HK-2 (cell line): ENCODE data around the gene UQCC5.

Experiments used
- DNase-seq: peaks from one replicate; pipeline ENCODE4 v3.0.0-alpha.2; 2018; ENCODE audit not compliant: unreplicated experiment

Gene UQCC5, protein sequence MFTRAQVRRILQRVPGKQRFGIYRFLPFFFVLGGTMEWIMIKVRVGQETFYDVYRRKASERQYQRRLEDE

DNA sequence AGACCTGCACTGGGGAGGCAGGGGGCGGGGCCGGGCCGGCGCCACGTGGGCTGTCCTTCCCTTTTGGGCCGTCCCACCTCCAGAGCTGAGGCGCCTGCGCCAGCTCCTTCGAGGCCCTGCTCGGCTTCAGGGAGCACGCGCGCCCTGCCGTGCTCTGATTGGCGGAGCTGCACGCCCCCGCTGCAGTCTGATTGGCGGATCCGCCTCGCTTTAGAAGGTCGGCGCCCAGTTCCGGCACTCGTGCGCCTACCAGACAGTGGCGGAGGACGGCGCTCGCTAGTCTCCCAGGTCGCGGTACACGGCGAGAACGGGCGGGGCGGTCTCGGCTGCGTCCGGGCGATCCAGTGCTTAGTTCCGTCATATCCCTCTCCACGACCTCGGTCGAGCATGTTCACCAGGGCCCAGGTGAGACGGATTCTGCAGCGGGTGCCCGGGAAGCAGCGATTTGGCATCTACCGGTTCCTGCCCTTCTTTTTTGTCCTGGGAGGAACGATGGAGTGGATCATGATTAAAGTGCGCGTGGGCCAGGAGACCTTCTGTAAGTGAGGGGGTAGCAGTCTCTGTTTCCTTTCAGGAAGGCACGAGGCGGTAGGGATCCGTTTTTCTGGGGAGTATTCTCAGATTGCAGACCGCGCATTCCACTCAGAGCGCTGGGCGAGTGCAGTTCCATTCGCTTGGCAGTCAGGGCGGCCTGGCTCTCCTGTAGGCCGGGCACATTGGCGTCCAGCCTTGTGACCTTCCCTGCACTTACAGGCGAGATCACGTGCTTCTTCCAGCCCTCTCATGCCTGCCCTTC lies at the start of gene UQCC5:
Gene UQCC5, plus strand, starts transcription at position 237 of the 796 bp plus-strand sequence. Its CDS starts 151 bp downstream, at position 388.
- DNase-seq, result peak; percentile 95

- no peak for DNase-seq
Measured at GRCh38 chr3:52487050-52487787, 49.2 kb upstream of the UQCC5 start.

DNA sequence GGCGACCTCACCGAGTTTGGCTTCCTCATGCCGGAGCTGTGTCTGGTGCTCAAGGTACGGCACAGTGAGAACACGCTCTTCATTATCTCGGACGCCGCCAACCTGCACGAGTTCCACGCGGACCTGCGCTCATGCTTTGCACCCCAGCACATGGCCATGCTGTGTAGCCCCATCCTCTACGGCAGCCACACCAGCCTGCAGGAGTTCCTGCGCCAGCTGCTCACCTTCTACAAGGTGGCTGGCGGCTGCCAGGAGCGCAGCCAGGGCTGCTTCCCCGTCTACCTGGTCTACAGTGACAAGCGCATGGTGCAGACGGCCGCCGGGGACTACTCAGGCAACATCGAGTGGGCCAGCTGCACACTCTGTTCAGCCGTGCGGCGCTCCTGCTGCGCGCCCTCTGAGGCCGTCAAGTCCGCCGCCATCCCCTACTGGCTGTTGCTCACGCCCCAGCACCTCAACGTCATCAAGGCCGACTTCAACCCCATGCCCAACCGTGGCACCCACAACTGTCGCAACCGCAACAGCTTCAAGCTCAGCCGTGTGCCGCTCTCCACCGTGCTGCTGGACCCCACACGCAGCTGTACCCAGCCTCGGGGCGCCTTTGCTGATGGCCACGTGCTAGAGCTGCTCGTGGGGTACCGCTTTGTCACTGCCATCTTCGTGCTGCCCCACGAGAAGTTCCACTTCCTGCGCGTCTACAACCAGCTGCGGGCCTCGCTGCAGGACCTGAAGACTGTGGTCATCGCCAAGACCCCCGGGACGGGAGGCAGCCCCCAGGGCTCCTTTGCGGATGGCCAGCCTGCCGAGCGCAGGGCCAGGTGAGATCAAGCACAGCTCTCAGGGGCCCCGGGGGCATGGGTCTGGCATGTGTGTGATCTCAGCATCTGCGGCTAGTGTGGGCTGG lies 48.4 kb upstream of the UQCC5 start:
- no peak for DNase-seq

DNA sequence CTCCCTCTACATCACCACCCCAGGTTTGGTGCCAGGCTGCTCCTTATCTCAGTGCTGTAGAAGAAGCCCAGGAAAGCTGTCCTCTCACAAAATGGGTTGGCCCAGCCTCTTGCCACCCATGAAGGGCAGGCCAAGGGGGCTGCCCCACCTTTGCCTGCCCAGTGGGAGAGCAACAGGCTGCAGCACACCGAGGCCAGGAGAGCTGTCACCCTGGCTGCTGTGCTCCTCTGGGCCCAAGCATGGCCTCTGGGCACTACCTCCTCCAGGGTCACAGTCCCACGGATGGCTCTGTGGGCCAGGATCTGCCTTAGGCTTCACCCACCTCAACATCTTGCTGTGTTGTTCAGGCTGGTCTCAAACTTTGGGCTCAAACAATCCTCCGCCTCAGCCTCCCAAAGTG lies 47.7 kb upstream of the UQCC5 start:
- DNase-seq, result no peak

DNA sequence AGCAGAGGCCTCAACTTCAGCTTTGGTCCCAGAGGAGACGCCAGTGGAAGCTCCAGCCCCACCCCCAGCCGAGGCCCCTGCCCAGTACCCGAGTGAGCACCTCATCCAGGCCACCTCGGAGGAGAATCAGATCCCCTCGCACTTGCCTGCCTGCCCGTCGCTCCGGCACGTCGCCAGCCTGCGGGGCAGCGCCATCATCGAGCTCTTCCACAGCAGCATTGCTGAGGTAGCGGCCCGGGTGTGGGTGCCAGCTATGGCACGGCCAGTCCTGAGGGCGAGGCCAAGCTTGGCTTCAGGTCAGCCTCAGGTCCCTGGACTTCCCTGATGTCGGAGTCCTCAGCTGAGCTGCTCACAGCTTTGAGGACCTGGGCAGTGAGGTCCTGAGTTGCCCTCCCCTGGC lies 47.0 kb upstream of the UQCC5 start:
- DNase-seq, result no peak

DNA sequence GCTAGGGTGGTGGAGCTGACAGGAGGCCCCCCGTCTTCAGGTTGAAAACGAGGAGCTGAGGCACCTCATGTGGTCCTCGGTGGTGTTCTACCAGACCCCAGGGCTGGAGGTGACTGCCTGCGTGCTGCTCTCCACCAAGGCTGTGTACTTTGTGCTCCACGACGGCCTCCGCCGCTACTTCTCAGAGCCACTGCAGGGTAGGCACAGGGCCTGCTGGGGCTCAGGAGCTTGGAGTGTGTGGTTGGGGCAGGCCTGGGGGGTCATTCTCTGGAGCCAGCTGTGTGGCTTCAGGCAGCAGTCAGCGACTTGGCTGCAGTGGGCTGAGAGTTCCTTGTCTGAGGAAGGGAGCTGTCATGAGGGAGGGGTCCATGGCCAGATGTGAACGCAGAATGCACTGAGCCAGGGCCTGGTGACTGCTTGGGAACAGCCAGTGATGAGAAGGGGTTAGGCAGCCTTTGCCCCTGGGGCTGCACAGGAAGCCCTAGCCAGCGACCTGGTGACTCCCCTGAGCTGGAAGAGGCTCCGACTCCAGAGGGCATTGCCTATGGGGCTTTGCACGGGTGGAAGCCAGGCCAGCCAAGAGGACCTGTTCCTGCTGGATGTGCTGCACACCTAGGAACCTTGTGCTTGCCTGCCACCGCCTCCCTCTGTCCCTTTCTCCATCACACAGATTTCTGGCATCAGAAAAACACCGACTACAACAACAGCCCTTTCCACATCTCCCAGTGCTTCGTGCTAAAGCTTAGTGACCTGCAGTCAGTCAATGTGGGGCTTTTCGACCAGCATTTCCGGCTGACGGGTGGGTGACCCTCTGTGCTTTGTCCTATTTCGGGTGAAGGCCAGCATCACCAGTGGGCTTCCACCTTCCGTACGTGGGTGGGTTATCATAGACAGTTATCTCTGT lies 46.1 kb upstream of the UQCC5 start:
- no peak for DNase-seq

GRCh38 chr3:52490939-52491526 lies 45.4 kb upstream of the UQCC5 start:
- no peak for DNase-seq

DNA sequence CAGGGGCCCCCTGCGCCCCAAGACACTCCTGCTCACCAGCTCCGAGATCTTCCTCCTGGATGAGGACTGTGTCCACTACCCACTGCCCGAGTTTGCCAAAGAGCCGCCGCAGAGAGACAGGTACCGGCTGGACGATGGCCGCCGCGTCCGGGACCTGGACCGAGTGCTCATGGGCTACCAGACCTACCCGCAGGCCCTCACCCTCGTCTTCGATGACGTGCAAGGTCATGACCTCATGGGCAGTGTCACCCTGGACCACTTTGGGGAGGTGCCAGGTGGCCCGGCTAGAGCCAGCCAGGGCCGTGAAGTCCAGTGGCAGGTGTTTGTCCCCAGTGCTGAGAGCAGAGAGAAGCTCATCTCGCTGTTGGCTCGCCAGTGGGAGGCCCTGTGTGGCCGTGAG lies 44.3 kb upstream of the UQCC5 start:
- no peak for DNase-seq

- no peak for DNase-seq
Measured at GRCh38 chr3:52493232-52494017, 43.0 kb upstream of the UQCC5 start.

DNA sequence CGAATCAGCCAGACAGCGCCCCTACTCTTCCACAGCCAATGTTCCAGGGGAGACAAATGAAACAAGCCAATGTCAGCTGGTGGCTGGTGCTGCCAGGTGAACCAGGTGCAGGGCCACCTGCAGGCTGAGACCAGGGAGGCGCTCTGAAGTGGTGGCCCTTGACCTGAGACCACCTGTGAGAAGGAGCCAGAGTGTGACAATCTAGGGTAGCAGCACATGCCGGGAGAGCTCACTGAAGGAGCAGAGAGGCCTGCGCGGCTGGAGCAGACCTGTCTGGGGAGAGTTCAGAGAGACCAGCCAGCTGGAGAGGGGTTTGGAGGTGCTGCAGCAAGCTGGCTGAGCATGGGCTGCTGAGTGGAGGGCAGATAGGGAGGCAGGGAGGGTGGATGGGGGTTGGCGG lies 42.0 kb upstream of the UQCC5 start:
- DNase-seq, result no peak

DNA sequence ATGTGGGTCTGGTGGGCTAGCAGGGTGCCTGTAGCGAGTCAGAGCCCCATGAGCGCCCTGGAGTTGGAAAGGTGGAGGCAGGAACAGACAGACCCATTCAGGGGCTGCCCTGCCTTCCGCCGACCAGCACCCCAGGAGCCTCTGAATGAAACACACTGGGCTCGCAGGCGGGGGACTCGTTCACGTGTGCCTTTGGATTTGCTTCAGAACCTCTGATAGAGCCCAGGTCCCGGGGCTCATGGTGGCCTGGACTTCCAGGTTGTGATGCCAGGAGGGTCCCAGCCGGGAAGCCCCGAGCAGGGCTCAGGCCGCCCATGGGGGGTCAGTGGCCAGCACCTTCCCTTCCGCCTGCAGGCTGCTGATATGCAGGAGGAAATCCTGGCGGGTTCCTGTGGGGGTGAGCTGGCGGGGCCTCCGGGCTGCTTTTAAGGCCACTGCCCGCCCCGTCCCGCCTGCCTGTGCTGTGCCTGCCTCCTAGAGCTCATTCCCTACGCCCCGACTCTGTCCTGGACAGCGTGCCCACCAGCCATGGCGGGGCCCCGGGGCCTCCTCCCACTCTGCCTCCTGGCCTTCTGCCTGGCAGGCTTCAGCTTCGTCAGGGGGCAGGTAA lies 41.4 kb upstream of the UQCC5 start, which contains the start of gene STAB1:
Gene STAB1, plus strand, starts transcription at position 453 of the 610 bp plus-strand sequence. Its CDS starts 76 bp downstream, at position 529.
- DNase-seq, result no peak

- DNase-seq, result peak; percentile 35
Measured at GRCh38 chr3:52495777-52496602, 40.4 kb upstream of the UQCC5 start.

DNA sequence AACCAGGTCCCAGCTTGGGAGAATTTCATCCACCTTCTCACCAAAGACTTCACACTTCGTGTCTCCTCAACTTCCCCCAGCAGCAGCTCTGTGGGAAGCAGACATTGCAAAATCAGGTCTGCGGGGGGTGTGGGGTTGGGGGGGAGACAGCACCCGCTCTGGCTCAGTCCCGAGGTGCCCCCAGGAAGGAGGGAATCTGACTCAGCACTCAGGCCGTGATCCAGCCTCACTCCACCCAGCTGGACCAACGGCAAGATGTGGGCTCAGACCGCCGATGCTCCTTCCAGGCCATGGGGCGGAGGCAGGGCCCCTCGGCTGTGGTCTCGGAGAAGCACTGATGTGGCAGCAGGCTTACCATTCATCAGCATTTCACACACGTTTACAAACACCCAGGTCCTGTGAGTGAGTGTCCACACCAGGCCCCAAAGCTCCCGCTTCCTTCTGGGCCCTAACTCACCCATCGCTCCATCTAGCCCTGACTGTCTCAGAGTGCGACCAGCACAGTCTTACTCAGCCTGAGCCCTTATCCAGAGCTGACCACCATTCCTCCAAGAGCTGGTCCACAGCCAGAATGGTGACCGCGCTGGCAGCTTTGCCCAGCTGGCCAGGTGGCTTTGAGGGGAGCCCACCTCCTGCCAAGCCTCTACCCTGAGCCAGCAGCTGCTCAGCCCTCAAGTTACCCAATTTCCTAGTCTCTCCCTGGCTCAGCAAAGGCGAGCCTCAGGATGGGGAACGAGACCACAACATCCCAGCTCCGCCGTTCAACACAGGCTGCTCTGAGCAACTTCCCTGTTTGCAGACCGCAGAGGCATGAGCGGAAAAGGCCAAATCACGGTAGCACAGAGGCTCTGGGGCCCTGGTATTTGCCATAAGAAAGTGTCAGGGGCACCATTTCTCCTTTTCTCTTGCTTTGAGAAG lies 38.0 kb upstream of the UQCC5 start:
- DNase-seq, result no peak

DNA sequence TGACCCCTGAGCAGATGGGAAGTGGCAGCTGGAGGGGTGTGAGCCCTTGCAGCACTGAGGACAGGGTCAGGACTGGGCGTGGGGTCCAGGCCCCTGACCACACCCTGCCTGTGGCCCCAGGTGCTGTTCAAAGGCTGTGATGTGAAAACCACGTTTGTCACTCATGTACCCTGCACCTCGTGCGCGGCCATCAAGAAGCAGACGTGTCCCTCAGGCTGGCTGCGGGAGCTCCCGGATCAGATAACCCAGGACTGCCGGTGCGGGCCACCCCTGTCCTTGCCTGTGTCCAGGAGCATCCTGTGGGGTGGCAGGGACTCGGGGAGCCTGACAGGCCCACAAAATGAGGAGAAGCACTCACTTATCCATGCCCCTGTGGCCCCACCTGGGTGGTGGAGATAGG lies 35.4 kb upstream of the UQCC5 start:
- no peak for DNase-seq

DNA sequence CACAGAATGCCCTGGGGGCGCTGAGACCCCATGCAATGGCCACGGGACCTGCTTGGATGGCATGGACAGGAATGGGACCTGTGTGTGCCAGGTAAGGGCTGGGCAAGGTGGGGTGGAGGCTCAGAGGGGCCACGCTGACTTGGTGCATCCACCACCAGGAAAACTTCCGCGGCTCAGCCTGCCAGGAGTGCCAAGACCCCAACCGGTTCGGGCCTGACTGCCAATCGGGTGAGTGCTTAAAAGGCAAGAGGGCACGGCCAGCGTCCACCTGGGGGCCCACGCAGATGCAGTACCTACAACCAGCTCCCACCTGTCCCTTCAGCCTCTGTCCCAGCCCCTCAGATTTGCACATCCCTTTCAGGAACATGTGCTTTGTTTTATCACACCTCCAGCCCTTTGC lies 34.4 kb upstream of the UQCC5 start:
- DNase-seq, result no peak

GRCh38 chr3:52502808-52503350 lies 33.5 kb upstream of the UQCC5 start:
- DNase-seq, result no peak
